OCI-LY7 (cell line): ENCODE measurements around the gene ADD1. TPM values are rescaled to one million over a fixed set of nuclear protein-coding genes. Genes with fewer than 3 reads are reported as not detected.

Experiments
- BruUV-seq: library from RNA; stranded (reverse); fragments of 400-500 nt; replicated peaks from 2 replicates; lab custom pipeline; 2021; lab: Mats Ljungman, UMichigan
- CTCF ChIA-PET: fragments of 300-600 bp; sonication (Branson Sonifier 250); formaldehyde crosslinking; loops from one replicate; lab custom pipeline; 2022; ENCODE audit warnings: antibody characterized with exemption; ENCODE audit not compliant: unreplicated experiment; lab: Charles Lee
- POLR2A ChIA-PET: fragments of 300-600 bp; sonication (Branson Sonifier 250); formaldehyde crosslinking; loops from one replicate; lab custom pipeline; 2022; ENCODE audit warnings: antibody characterized with exemption; lab: Charles Lee
- DNase-seq: peaks from one replicate; pipeline ENCODE4 v3.0.0-alpha.2; 2015; ENCODE audit warnings: low spot score
- H2AFZ ChIP-seq: fragments of 200-600 bp; sonication (generic), shearing (Covaris generic); 2 replicates; pipeline ENCODE4 v1.6.1; 2014; ENCODE audit warnings: mild to moderate bottlenecking, antibody characterized with exemption, low read length, moderate library complexity
- H3K27ac ChIP-seq: fragments of 200-600 bp; sonication (generic); 2 replicates; pipeline ENCODE4 v1.5.1; 2014; ENCODE audit warnings: mixed run types, low read depth, mild to moderate bottlenecking, moderate library complexity, low read length, inconsistent platforms; ENCODE audit not compliant: poor library complexity, severe bottlenecking
- H3K36me3 ChIP-seq: fragments of 200-600 bp; sonication (generic); 2 replicates; pipeline ENCODE4 v1.6.1; 2014; ENCODE audit warnings: mild to moderate bottlenecking, antibody characterized with exemption, low read length, moderate library complexity, mixed read lengths; ENCODE audit not compliant: insufficient read depth
- H3K4me1 ChIP-seq: fragments of 200-600 bp; sonication (generic); 2 replicates; pipeline ENCODE4 v1.5.1; 2014; ENCODE audit warnings: mild to moderate bottlenecking, low read length; ENCODE audit not compliant: insufficient read depth, poor library complexity, severe bottlenecking
- H3K4me2 ChIP-seq: fragments of 200-600 bp; sonication (generic); 2 replicates; pipeline ENCODE4 v1.6.1; 2014; ENCODE audit warnings: mild to moderate bottlenecking, low read length
- H3K4me3 ChIP-seq: fragments of 200-600 bp; sonication (generic); 2 replicates; pipeline ENCODE4 v1.5.1; 2014; ENCODE audit warnings: mild to moderate bottlenecking, low read depth, low read length; ENCODE audit not compliant: poor library complexity, severe bottlenecking
- H3K79me2 ChIP-seq: fragments of 200-600 bp; sonication (generic); 2 replicates; pipeline ENCODE4 v1.6.1; 2016; ENCODE audit warnings: low read depth, mild to moderate bottlenecking, low read length, moderate library complexity, mixed read lengths; ENCODE audit not compliant: insufficient read depth
- H3K9me2 ChIP-seq: fragments of 200-600 bp; sonication (generic); 2 replicates; pipeline ENCODE4 v1.6.1; 2016; ENCODE audit warnings: mild to moderate bottlenecking, low read length, mixed read lengths; ENCODE audit not compliant: insufficient read depth
- H3K9me3 ChIP-seq: fragments of 200-600 bp; sonication (generic); 2 replicates; pipeline ENCODE4 v1.6.1; 2014; ENCODE audit warnings: mild to moderate bottlenecking, mixed run types, low read length, mixed read lengths
- H4K20me1 ChIP-seq: fragments of 200-600 bp; sonication (generic); 2 replicates; pipeline ENCODE4 v1.6.1; 2014; ENCODE audit warnings: mild to moderate bottlenecking, antibody characterized with exemption, low read length, moderate library complexity, mixed read lengths; ENCODE audit not compliant: insufficient read depth
- EZH2phosphoT487 ChIP-seq: fragments of 200-600 bp; sonication (generic); IDR thresholded peaks from 2 replicates; pipeline ENCODE4 v1.6.1; 2018; ENCODE audit warnings: low read depth, borderline replicate concordance, mild to moderate bottlenecking, mixed run types, antibody characterized with exemption, low read length, moderate library complexity, mixed read lengths
- intact Hi-C: fragments of 100-400 bp; cut with micrococcal nuclease; formaldehyde crosslinking; loops from one replicate; pipeline ENCODE4 v1.10.0; 2022; ENCODE audit not compliant: unreplicated experiment
- total RNA-seq, 2 experiments: library from RNA; depleted of rRNA in 1 of 2; stranded (reverse); fragments of >200 nt in 1 of 2; shearing (Covaris generic) in 1 of 2; gene quantifications; 2 replicates each; pipeline ENCODE4 v1.2.3, GENCODE V29; 2014 to 2022
- TF ChIP-seq, protein P1 (sequence below): fragments of 200-600 bp; sonication (generic); conservative IDR thresholded peaks from 2 replicates; pipeline ENCODE4 v1.5.1; 2014; ENCODE audit warnings: mild to moderate bottlenecking, antibody characterized with exemption, low read length, moderate library complexity, mixed read lengths

The ADD1 gene
- total RNA-seq, 2 experiments from 2014 or later = 85.3 to 108 TPM

GRCh38 chr4:2806390-2807355 lies 37.0 kb upstream of the ADD1 start:
- no peaks in the 10 kb centered on the region for H3K79me2 ChIP-seq
- H2AFZ ChIP-seq = no peak overlapping the region
- POLR2A ChIA-PET = no interaction called here
- no peak overlapping the region for H3K4me2 ChIP-seq
- H3K9me2 ChIP-seq = no peaks in the 10 kb centered on the region
- H3K4me3 ChIP-seq = no peak overlapping the region
- H3K27ac ChIP-seq = no peak overlapping the region
- H3K9me3 ChIP-seq = no peaks in the 10 kb centered on the region
- DNase-seq = no peak
- CTCF ChIA-PET = no interaction called here
- H4K20me1 ChIP-seq = no peaks in the 10 kb centered on the region
- intact Hi-C loops = no loop called here
- BruUV-seq = no TSS peak
- peaks cover 11% of the 10 kb centered on the region for H3K4me1 ChIP-seq
- no peak for TF ChIP-seq EZH2phosphoT487
- TF ChIP-seq, protein P1, sequence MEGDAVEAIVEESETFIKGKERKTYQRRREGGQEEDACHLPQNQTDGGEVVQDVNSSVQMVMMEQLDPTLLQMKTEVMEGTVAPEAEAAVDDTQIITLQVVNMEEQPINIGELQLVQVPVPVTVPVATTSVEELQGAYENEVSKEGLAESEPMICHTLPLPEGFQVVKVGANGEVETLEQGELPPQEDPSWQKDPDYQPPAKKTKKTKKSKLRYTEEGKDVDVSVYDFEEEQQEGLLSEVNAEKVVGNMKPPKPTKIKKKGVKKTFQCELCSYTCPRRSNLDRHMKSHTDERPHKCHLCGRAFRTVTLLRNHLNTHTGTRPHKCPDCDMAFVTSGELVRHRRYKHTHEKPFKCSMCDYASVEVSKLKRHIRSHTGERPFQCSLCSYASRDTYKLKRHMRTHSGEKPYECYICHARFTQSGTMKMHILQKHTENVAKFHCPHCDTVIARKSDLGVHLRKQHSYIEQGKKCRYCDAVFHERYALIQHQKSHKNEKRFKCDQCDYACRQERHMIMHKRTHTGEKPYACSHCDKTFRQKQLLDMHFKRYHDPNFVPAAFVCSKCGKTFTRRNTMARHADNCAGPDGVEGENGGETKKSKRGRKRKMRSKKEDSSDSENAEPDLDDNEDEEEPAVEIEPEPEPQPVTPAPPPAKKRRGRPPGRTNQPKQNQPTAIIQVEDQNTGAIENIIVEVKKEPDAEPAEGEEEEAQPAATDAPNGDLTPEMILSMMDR = no peak
- H3K36me3 ChIP-seq = no peaks in the 10 kb centered on the region

DNA sequence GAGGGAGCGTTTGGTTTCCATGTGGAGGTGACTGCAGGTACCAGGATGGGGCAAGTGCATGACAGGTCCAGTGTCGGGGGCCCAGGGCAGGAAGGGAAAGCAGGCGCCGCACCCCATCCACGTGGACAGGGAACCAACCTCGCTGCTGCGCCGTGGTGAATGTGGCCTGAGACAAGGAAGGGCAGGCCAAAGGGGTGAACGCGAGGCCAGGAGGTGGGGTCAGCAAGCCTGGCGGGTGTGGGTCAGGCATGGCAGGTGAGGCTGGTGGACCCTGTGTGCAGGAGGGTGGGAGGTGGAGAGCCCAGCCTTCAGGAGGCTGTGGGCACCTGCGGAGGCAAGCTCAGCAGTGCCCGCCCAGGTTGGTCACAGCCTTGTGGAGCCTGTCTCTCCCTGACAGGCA lies 36.1 kb upstream of the ADD1 start:
- Histone ChIP-seq H4K20me1 (no peaks in the 10 kb centered on the region), H3K27ac (no peak overlapping the region), H3K79me2 (no peaks in the 10 kb centered on the region), H3K4me1 (peaks cover 19% of the 10 kb centered on the region), H3K9me3 (no peaks in the 10 kb centered on the region), H3K4me2 (no peak overlapping the region), H3K36me3 (no peaks in the 10 kb centered on the region), H3K9me2 (no peaks in the 10 kb centered on the region), H2AFZ (no peak overlapping the region), H3K4me3 (no peak overlapping the region)
- intact Hi-C loops = no loop called here
- no peak for DNase-seq
- TF ChIP-seq, protein P1 = no peak
- no peak for TF ChIP-seq EZH2phosphoT487
- POLR2A ChIA-PET = interaction anchor here (1.0 kb wide), 1 partner anchor 20 kb away, joined by 3 read pairs; no protein-coding TSS in a partner anchor
- CTCF ChIA-PET = no interaction called here
- no TSS peak for BruUV-seq

DNA sequence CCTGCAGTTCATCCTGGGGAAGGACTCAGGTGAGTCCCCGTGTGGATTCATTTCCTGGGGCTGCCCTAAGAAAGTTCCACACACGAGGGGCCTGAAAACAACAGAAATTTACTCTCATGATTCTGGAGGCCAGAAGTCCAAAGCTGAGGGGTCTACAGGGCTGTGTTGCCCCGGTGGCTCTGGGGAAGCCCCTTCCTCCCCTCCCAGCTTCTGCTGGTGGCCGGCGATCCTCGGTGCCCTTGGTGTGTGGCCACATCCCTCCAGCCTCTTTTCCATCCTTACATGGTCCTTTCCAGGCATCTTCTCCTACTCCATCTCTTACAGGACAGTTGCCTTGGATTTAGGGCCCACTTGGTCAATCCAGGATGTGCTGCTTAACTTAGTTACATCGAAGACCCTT lies 35.6 kb upstream of the ADD1 start:
- CTCF ChIA-PET = no interaction called here
- Histone ChIP-seq H3K4me2 (no peak overlapping the region), H3K4me1 (peaks cover 23% of the 10 kb centered on the region)

More for the DNA sequence above, 35.6 kb upstream of the ADD1 start:
- no peaks in the 10 kb centered on the region for H3K9me2 ChIP-seq
- intact Hi-C loops = no loop called here
- H4K20me1 ChIP-seq = no peaks in the 10 kb centered on the region
- DNase-seq = no peak
- no peaks in the 10 kb centered on the region for H3K36me3 ChIP-seq
- POLR2A ChIA-PET = interaction anchor here (0.6 to 1.0 kb wide), 2 partner anchors 20 to 22 kb away, joined by 3 read pairs; no protein-coding TSS in a partner anchor
- H3K9me3 ChIP-seq = no peaks in the 10 kb centered on the region
- no TSS peak for BruUV-seq
- H3K27ac ChIP-seq = no peak overlapping the region
- TF ChIP-seq, protein P1 = no peak
- TF ChIP-seq EZH2phosphoT487 = no peak
- H3K79me2 ChIP-seq = no peaks in the 10 kb centered on the region
- H3K4me3 ChIP-seq = no peak overlapping the region
- no peak overlapping the region for H2AFZ ChIP-seq
